CD4-positive, alpha-beta T cell treated with Interferon gamma for 1 hour (primary cell): ENCODE data around the gene TRIM32.

Experiments
- DNase-seq: peaks from one replicate; pipeline ENCODE4 v3.0.0-alpha.2; 2020

TRIM32 gene

DNA sequence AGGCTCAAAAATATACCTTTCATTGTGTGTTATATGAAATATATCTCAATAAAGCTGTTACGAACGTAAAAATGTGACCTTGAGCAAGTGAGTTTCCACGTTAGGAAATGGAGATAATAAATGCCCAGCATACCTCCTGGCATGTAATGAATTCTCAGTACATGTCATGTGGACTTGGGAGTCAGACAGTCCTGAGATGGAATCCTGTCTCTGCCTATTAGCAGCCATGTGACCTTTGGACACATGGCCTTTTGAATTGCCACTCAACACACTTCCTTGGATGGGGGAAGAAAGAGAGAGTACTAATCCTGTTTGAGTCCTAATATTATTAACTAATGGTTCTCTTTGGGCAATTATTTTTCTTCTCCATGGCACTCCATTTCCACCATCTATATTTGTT is 25.7 kb downstream of the TRIM32 start:
- DNase-seq = no peak

GRCh38 chr9:116713271-116713670 is 26.2 kb downstream of the TRIM32 start:
- DNase-seq = no peak

- DNase-seq = no peak
Measured at GRCh38 chr9:116715751-116716150, 28.6 kb downstream of the TRIM32 start.

DNA sequence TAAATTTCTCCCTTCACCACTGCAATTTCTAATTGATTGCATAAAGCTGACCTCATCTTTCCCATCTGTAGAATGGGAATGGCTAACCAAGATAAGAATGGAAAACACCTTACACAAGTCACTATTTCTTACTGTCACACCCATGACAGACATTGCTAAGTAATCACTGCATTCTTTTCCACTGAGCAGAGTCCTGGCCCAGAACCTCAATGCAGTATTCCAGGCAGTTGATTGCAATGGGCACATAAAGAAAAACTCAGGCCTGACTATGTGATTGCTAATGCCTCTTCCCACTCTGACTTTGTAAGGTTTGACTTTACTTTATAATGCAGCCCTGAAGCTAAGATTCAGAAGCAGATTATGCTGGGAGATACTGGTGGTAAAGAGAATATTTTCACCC is 29.3 kb downstream of the TRIM32 start:
- DNase-seq = no peak

DNA sequence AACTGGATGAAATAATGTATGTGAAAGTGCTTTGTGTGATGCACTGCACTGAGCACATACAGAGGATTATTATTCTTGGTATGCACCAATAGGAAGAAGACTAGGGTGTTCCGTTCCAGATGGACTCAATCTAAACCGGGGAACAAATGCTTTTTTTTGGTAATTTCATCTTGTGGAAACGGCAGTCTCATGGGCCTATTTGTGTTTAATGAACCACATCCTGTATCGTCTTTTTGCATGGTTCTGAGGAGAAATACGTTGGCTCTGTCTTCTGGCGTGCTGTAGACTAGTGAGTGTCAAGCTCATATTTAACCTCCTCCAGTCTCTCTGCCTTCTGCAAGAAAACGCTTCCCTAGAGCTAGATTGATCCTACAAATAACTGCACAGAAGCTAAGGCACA is 30.0 kb downstream of the TRIM32 start:
- no peak for DNase-seq

DNA sequence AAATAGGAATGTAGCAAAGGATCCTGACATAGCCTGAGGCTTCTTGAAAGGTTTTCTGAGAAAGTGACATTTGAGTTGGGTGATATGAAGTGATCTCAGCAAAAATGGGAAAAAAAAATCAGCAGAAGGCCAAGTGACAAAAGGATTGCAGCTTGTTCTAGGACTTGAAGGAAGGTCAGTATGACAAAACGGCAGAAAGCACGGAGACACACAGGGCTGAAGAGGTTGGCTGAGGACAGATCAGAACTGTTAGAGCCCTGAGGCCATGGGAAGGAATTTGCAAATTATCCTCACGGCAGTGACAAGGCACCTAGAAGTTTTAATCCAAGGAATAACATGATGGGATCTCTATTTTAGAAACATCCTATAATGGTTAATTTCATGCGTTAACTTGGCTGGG is 31.0 kb downstream of the TRIM32 start:
- DNase-seq = no peak

- DNase-seq = no peak
Measured at GRCh38 chr9:116720111-116720510, 33.0 kb downstream of the TRIM32 start.

GRCh38 chr9:116721411-116721810 is 34.3 kb downstream of the TRIM32 start:
- DNase-seq = no peak

- no peak for DNase-seq
Measured at GRCh38 chr9:116721944-116722343, 34.8 kb downstream of the TRIM32 start.

DNA sequence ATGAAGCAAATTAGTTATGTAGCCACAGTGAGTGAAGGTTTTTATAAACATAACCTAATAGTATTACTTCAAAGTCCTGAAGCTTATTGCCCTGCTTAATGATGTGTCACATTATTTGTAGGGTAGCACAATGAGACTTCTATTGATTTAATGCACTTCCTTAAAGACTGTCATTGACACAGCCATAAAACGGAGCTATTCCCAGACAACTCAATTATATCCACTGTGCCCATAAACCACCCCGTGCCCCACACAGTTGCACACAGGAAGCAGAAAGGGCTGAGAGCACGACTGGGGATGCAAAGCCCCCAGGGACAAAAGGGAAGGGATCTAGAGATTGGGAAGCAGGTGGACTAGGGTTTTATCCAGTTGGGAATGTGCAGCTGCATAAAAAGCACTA is 37.0 kb downstream of the TRIM32 start:
- DNase-seq = no peak

DNA sequence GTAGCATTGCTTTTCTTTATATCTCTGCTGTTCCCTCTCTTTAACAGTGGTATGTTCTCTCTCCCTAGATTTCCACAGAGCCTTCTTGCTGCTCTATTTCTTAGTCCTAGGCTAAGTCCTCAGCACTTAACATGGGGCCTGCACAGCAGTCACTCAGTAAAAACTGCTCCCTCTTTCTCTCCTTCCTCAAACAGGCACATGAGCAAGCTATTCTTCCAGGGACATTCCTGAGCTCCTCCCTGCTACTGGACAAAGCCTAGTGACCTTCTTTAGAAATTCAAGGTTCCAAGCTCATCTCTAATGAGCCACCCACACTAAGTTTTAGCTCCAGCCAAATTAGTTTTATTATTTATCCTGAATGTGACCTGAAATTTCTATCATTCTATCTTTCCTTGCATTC is 39.5 kb downstream of the TRIM32 start:
- no peak for DNase-seq

- no peak for DNase-seq
Measured at GRCh38 chr9:116733010-116733641, 46.0 kb downstream of the TRIM32 start.

DNA sequence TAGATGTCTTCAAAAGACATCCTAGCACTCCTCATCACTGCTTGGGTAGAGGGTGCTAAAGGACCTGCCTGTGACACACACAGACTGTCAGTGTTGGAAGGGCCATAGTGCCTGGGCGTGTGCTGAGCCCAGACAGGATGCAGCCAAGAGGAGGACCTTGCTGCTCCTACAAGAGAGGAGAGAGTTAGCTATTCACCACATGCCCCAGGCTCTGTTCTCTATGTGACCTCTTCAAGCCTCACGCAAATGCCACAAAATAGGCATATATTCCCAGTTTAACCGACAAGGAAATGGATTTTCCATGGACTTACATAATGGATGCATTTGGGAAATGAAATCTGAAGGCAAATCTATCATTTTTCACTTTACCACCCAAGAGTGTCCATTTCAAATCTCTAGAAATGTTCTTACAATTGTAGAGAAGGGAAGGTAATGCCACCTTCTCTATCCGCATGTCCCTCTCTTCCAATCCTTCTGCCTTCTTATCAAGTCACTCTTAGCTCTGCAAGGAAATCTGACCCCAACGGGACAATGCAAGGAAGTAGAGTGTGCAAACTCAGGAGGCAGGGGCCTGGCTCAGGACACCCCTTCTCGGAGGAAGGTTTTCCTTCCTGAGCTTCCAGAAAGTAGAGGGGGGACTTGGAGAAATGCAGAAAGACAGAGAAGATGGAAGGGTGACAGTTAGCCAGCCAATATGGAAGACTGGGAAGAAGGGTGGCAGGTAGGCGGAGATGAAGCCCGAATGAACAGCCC is 49.5 kb downstream of the TRIM32 start:
- DNase-seq = no peak

DNA sequence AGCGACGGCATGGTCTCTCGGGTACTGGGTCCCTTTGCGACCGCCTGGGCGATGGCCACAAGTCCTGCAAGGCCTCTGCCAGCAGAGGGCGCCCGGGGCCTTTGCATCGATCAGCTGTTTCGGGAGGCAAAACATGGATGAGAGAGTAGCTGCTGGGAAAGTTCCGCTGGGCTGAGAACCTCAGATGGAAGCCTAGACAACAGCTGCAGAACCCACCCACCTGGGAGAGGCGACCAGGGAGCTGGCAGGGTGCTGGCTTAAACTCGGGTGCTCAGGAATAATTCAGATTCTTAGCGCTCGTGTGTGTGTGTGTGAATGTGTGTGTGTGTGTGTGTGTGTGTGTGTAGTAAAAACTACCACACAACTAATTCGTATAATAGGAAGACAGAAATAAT is 50.0 kb downstream of the TRIM32 start:
- peak; percentile 4 for DNase-seq

DNA sequence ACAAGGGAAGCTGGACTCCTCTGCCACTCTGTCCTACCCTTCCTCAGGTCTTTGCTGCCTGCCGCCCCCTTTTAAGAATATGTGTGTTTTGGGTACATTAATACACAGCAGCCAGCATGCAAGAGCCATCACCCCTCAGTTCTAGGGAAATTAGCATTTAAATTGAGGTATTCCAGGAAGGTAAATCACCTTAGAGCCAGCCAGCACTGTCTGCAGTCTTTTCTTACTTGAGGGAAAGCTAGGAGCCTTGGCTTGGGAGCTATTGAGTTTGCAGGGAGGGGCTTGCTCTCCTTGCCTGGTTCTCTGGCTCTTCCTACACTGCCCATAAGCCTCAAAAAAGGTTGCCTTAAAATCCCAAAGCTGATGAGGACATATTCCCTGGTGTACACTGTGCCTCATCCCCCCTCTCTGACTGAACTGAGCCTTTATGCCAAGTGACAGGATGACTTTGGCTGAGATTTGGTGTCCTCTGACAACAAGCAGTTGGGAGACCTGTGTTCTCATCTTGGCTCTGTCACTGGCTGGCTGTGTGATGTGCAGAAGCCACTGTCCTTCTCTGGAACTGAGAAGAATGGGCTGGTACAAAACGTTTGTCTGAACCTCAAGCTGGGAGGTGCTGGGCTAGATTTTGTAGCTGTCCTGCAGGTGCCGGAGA is 54.1 kb downstream of the TRIM32 start:
- DNase-seq = no peak

- DNase-seq = no peak
Measured at GRCh38 chr9:116741742-116742141, 54.6 kb downstream of the TRIM32 start.

- no peak for DNase-seq
Measured at GRCh38 chr9:116749176-116749575, 62.1 kb downstream of the TRIM32 start.

- no peak for DNase-seq
Measured at GRCh38 chr9:116749772-116750171, 62.7 kb downstream of the TRIM32 start.

GRCh38 chr9:116750510-116750909 is 63.4 kb downstream of the TRIM32 start:
- no peak for DNase-seq
